PFSK-1 (cell line): ENCODE measurements around the gene MEGF11.

Source experiments
- TAF1 ChIP-seq: IDR thresholded peaks from 2 replicates; pipeline ENCODE4 v1.6.1; 2012; ENCODE audit warnings: low read length, control low read depth, borderline replicate concordance; ENCODE audit not compliant: insufficient read depth
- TF ChIP-seq, protein P1 (sequence below), 2 experiments: IDR thresholded peaks; 2 replicates each; pipeline versions ENCODE4 v1.6.1 to v1.8.0; 2011 to 2012; ENCODE audit warnings: low read depth in 2 of 2, low read length in 2 of 2, control low read depth in 1 of 2, inconsistent platforms in 1 of 2, mild to moderate bottlenecking in 1 of 2, moderate library complexity in 1 of 2; ENCODE audit not compliant: insufficient read depth in 1 of 2

DNA sequence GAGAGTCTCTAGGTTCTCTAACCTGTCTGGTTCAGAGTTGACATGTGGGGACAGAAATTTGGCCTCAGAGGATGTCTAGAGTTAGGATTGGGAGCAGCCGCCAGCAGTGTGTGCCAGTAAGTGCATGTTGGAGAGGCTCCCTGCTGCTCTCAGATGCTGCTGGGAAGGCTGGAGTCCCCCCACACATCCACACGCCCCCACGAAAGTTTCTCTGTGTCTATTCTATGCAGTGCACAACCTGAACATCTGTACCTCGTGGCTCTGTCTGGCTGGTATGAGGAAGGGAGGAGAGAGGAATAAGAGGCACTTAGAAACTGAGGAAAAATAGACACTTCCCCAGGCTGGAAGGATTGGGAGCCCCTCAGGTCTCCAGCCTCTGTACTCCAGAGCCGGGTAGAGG lies 252.5 kb downstream of the MEGF11 start:
- no peak for TF ChIP-seq TAF1
- TF ChIP-seq, protein P1, sequence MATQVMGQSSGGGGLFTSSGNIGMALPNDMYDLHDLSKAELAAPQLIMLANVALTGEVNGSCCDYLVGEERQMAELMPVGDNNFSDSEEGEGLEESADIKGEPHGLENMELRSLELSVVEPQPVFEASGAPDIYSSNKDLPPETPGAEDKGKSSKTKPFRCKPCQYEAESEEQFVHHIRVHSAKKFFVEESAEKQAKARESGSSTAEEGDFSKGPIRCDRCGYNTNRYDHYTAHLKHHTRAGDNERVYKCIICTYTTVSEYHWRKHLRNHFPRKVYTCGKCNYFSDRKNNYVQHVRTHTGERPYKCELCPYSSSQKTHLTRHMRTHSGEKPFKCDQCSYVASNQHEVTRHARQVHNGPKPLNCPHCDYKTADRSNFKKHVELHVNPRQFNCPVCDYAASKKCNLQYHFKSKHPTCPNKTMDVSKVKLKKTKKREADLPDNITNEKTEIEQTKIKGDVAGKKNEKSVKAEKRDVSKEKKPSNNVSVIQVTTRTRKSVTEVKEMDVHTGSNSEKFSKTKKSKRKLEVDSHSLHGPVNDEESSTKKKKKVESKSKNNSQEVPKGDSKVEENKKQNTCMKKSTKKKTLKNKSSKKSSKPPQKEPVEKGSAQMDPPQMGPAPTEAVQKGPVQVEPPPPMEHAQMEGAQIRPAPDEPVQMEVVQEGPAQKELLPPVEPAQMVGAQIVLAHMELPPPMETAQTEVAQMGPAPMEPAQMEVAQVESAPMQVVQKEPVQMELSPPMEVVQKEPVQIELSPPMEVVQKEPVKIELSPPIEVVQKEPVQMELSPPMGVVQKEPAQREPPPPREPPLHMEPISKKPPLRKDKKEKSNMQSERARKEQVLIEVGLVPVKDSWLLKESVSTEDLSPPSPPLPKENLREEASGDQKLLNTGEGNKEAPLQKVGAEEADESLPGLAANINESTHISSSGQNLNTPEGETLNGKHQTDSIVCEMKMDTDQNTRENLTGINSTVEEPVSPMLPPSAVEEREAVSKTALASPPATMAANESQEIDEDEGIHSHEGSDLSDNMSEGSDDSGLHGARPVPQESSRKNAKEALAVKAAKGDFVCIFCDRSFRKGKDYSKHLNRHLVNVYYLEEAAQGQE (IDR thresholded peaks at IDR 0.05; ENCODE audit: insufficient read depth in 1 of 2, low read depth in 2 of 2, low read length in 2 of 2) = no peak
